ENCODE data around the gene LMTK3. TPM values are rescaled to one million over a fixed set of nuclear protein-coding genes. Genes with fewer than 3 reads are reported as not detected.

The LMTK3 gene
- total RNA-seq, 1 donor from 2014 or later, result 0.32 TPM

DNA sequence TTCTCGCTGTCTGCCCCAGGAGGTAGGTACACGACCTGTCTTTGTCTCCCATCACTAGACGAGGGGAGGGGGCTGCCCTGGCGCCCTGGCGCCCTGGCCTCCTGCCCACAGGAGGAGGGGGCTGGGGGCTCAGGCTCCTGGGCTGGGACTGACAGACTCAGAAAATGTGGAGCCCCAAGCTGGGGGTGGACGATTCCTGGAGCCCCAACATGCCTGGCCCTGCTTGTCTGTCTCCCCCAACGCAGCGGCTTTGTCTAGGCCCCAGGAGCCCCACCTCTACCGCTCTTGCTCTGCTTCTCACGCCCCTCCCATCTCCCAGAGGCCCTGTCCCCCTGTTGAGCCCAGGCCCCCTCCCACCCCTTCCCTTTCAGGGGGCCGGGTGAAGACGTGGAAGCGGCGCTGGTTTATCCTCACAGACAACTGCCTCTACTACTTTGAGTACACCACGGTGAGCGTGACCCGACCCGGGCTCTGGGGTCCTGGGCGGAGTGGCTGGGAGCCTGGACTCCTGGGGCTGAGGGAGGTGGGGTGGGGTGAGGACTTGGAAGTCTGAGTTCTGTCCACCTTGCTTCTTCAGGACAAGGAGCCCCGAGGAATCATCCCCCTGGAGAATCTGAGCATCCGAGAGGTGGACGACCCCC, 33.8 kb downstream of the LMTK3 start:
- Mint-ChIP-seq H3K4me1 (ENCODE audit: unreplicated experiment) (peaks cover 16% of the 10 kb centered on the region), H3K27ac (ENCODE audit: unreplicated experiment) (no peak overlapping the region), H3K27me3 (ENCODE audit: unreplicated experiment) (no peaks in the 10 kb centered on the region)

GRCh38 chr19:48477067-48477685, 34.5 kb downstream of the LMTK3 start:
- TF ChIP-seq, protein P1, sequence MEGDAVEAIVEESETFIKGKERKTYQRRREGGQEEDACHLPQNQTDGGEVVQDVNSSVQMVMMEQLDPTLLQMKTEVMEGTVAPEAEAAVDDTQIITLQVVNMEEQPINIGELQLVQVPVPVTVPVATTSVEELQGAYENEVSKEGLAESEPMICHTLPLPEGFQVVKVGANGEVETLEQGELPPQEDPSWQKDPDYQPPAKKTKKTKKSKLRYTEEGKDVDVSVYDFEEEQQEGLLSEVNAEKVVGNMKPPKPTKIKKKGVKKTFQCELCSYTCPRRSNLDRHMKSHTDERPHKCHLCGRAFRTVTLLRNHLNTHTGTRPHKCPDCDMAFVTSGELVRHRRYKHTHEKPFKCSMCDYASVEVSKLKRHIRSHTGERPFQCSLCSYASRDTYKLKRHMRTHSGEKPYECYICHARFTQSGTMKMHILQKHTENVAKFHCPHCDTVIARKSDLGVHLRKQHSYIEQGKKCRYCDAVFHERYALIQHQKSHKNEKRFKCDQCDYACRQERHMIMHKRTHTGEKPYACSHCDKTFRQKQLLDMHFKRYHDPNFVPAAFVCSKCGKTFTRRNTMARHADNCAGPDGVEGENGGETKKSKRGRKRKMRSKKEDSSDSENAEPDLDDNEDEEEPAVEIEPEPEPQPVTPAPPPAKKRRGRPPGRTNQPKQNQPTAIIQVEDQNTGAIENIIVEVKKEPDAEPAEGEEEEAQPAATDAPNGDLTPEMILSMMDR (IDR thresholded peaks at IDR 0.05), result no peak
- Mint-ChIP-seq H3K9me3 (ENCODE audit: unreplicated experiment) (no peaks in the 10 kb centered on the region), H3K27me3 (ENCODE audit: unreplicated experiment) (no peaks in the 10 kb centered on the region), H3K36me3 (ENCODE audit: unreplicated experiment) (peaks cover 32% of the 10 kb centered on the region), H3K27ac (ENCODE audit: unreplicated experiment) (no peak overlapping the region), H3K4me3 (ENCODE audit: unreplicated experiment) (no peak overlapping the region), H3K4me1 (ENCODE audit: unreplicated experiment) (peaks cover 13% of the 10 kb centered on the region)
- DNase-seq (ENCODE audit: extremely low spot score, unreplicated experiment), result no peak

More for the DNA sequence above, 33.8 kb downstream of the LMTK3 start:
- peaks cover 28% of the 10 kb centered on the region for H3K36me3 Mint-ChIP-seq (ENCODE audit: unreplicated experiment)
- H3K4me3 Mint-ChIP-seq (ENCODE audit: unreplicated experiment), result no peak overlapping the region
- DNase-seq (ENCODE audit: extremely low spot score, unreplicated experiment), result no peak
- TF ChIP-seq, protein P1 (IDR thresholded peaks at IDR 0.05), result no peak
- no peaks in the 10 kb centered on the region for H3K9me3 Mint-ChIP-seq (ENCODE audit: unreplicated experiment)

GRCh38 chr19:48476176-48476575, 35.5 kb downstream of the LMTK3 start:
- Mint-ChIP-seq H3K9me3 (ENCODE audit: unreplicated experiment) (no peaks in the 10 kb centered on the region), H3K27me3 (ENCODE audit: unreplicated experiment) (no peaks in the 10 kb centered on the region), H3K27ac (ENCODE audit: unreplicated experiment) (no peak overlapping the region), H3K4me3 (ENCODE audit: unreplicated experiment) (no peak overlapping the region), H3K36me3 (ENCODE audit: unreplicated experiment) (peaks cover 34% of the 10 kb centered on the region), H3K4me1 (ENCODE audit: unreplicated experiment) (peaks cover 5% of the 10 kb centered on the region)
- DNase-seq (ENCODE audit: extremely low spot score, unreplicated experiment), result no peak
- TF ChIP-seq, protein P1 (IDR thresholded peaks at IDR 0.05), result no peak

GRCh38 chr19:48475369-48476068, 36.1 kb downstream of the LMTK3 start:
- DNase-seq (ENCODE audit: extremely low spot score, unreplicated experiment), result no peak
- TF ChIP-seq, protein P1 (IDR thresholded peaks at IDR 0.05), result no peak
- H3K4me3 Mint-ChIP-seq (ENCODE audit: unreplicated experiment), result no peak overlapping the region
- peaks cover 38% of the 10 kb centered on the region for H3K36me3 Mint-ChIP-seq (ENCODE audit: unreplicated experiment)
- H3K27ac Mint-ChIP-seq (ENCODE audit: unreplicated experiment), result no peak overlapping the region
- H3K4me1 Mint-ChIP-seq (ENCODE audit: unreplicated experiment), result peaks cover 7% of the 10 kb centered on the region
- no peaks in the 10 kb centered on the region for H3K27me3 Mint-ChIP-seq (ENCODE audit: unreplicated experiment)
- no peaks in the 10 kb centered on the region for H3K9me3 Mint-ChIP-seq (ENCODE audit: unreplicated experiment)

- Mint-ChIP-seq H3K27ac (ENCODE audit: unreplicated experiment) (no peak overlapping the region), H3K27me3 (ENCODE audit: unreplicated experiment) (no peaks in the 10 kb centered on the region), H3K9me3 (ENCODE audit: unreplicated experiment) (no peaks in the 10 kb centered on the region), H3K4me3 (ENCODE audit: unreplicated experiment) (no peak overlapping the region), H3K4me1 (ENCODE audit: unreplicated experiment) (peaks cover 13% of the 10 kb centered on the region), H3K36me3 (ENCODE audit: unreplicated experiment) (peaks cover 38% of the 10 kb centered on the region)
- TF ChIP-seq, protein P1 (IDR thresholded peaks at IDR 0.05), result no peak
- no peak for DNase-seq (ENCODE audit: extremely low spot score, unreplicated experiment)
These were observed 37.5 kb downstream of the LMTK3 start for GRCh38 chr19:48474084-48474592.

Measured in osteocyte (in vitro differentiated cells).